H1 (cell line): ENCODE results near the gene RYR3. TPM values are rescaled to one million over a fixed set of nuclear protein-coding genes. Genes with fewer than 3 reads are reported as not detected.

Experiments used
- EZH2 ChIP-seq: fragments of 200-600 bp; sonication (generic); IDR thresholded peaks from 2 replicates; pipeline ENCODE4 v1.7.1; 2012; ENCODE audit warnings: low read depth, mild to moderate bottlenecking, moderate library complexity, low read length, inconsistent platforms; ENCODE audit not compliant: severe bottlenecking
- HDAC2 ChIP-seq, 2 experiments: fragments of 300-600 bp in 1 of 2; sonication (generic) in 1 of 2; IDR thresholded peaks; 2 replicates each; pipeline ENCODE4 v1.6.1; 2011 to 2012; ENCODE audit warnings: low read depth in 2 of 2, low read length in 2 of 2, mild to moderate bottlenecking in 2 of 2, moderate library complexity in 2 of 2, borderline replicate concordance in 1 of 2, inconsistent platforms in 1 of 2
- SP1 ChIP-seq: IDR thresholded peaks from 2 replicates; pipeline ENCODE4 v1.6.1; 2011; ENCODE audit warnings: low read depth, low read length
- polyA plus RNA-seq, 7 experiments: library from polyadenylated mRNA; depleted of rRNA in 3 of 7; stranded (reverse) in 5 of 7; unstranded in 2 of 7; fragments of >200 nt in 5 of 7; fragments of 200-250 nt in 2 of 7; gene quantifications; 1 replicate in 5 of 7; 2 replicates in 1 of 7; 4 replicates in 1 of 7; pipeline versions ENCODE4 v1.2.1 to v1.2.3, GENCODE V29; 2011 to 2013; ENCODE audit warnings: missing spikeins in 2 of 7, mixed read lengths in 2 of 7
- total RNA-seq: library from RNA; stranded (reverse); fragmentation: NEBNext Ultra II Directional; extraction: Animal tissue kit (Norgen Biotek cat#: 25700); gene quantifications from 2 replicates; pipeline ENCODE4 v1.2.1, GENCODE V29; 2021

The RYR3 gene
- total and polyA plus RNA-seq, 2 of the 8 experiments (the other 6 are each of a cell fraction or from before 2014, with no cell fraction given): 0.33 to 3.4 TPM

GRCh38 chr15:33453761-33454160 lies 143.0 kb downstream of the RYR3 start (continued):
- TF ChIP-seq EZH2 (no peak), HDAC2 (IDR thresholded peaks at IDR 0.05; ENCODE audit: borderline replicate concordance in 1 of 2, low read depth in 2 of 2, low read length in 2 of 2) (no peak), SP1 (no peak)
- TF ChIP-seq, all 59 proteins: peak for 0
